Measurements from ENCODE around the gene HEPHL1. TPM values are rescaled to one million over a fixed set of nuclear protein-coding genes. Genes with fewer than 3 reads are reported as not detected.
"Not testable (repeated sequence)": the region's sequence is repeated elsewhere in the genome, so short reads cannot be mapped to it uniquely, and the experiment has no call there.

Gene HEPHL1
- total and polyA plus RNA-seq, 2 donors (not counting 1 experiment from before 2014, with no cell fraction given), result not detected

- Histone ChIP-seq H4K20me1 (ENCODE audit: control insufficient read depth, extremely low read depth, insufficient read depth, low read length) (no peaks in the 10 kb centered on the region), H3K4me3 (replicated peaks in 1 of 4; ENCODE audit: control extremely low read depth in 1 of 4, insufficient read depth in 1 of 4, low read depth in 3 of 4, low read length in 4 of 4) (no peak overlapping the region), H3K9me3 (ENCODE audit: control insufficient read depth, insufficient read depth, low read depth, low read length) (no peaks in the 10 kb centered on the region), H3K4me1 (ENCODE audit: control insufficient read depth, extremely low read depth, insufficient read depth, low read length) (peaks cover 27% of the 10 kb centered on the region), H3K4me2 (ENCODE audit: extremely low read depth, insufficient read depth, low read length) (peak overlapping the region; percentile 21), H3K9ac (ENCODE audit: insufficient read depth, low read length) (no peak overlapping the region), H3K79me2 (ENCODE audit: control insufficient read depth, insufficient read depth, low read length) (peaks cover 42% of the 10 kb centered on the region), H3K27me3 (ENCODE audit: control insufficient read depth, insufficient read depth, low read length) (no peaks in the 10 kb centered on the region), H2AFZ (ENCODE audit: low read length) (no peak overlapping the region), H3K36me3 (ENCODE audit: control insufficient read depth, insufficient read depth, low read length) (no peaks in the 10 kb centered on the region), H3K27ac (ENCODE audit: insufficient read depth, low read length) (peak overlapping the region; percentile 18)
- TF ChIP-seq CTCF (conservative IDR thresholded peaks at IDR 0.05 in 1 of 2, IDR thresholded peaks at IDR 0.05 in 1 of 2; ENCODE audit: low read depth in 1 of 2, low read length in 2 of 2) (no peak), EZH2 (IDR thresholded peaks at IDR 0.05; ENCODE audit: low read length, missing control alignments) (no peak)
- no peak for DNase-seq (ENCODE audit: low read depth in 2 of 2)
These were observed 131.5 kb downstream of the HEPHL1 start for GRCh38 chr11:94152678-94153065.

DNA sequence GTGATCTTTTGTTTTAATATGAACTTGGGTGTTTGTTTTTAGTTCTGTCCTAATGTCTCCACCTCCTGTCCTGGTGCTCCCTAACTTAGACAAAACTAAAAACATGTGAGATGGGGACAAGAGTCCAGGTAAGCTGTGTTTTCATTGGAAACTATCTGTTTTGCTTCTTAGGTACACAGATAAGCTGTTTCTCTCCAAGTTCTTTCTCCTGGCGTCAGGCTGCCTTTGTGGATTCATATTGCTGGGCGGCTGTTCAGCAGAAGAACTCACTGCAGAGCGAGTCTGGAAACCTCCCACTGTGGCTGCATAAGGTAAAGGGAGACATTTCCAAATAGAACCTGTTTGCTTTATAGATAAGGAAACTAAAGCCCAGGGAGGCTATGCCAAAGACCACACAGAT, 132.2 kb downstream of the HEPHL1 start:
- H3K79me2 ChIP-seq (ENCODE audit: control insufficient read depth, insufficient read depth, low read length), result peaks cover 40% of the 10 kb centered on the region
- H3K4me3 ChIP-seq (replicated peaks in 1 of 4; ENCODE audit: control extremely low read depth in 1 of 4, insufficient read depth in 1 of 4, low read depth in 3 of 4, low read length in 4 of 4), result no peak overlapping the region

DNA sequence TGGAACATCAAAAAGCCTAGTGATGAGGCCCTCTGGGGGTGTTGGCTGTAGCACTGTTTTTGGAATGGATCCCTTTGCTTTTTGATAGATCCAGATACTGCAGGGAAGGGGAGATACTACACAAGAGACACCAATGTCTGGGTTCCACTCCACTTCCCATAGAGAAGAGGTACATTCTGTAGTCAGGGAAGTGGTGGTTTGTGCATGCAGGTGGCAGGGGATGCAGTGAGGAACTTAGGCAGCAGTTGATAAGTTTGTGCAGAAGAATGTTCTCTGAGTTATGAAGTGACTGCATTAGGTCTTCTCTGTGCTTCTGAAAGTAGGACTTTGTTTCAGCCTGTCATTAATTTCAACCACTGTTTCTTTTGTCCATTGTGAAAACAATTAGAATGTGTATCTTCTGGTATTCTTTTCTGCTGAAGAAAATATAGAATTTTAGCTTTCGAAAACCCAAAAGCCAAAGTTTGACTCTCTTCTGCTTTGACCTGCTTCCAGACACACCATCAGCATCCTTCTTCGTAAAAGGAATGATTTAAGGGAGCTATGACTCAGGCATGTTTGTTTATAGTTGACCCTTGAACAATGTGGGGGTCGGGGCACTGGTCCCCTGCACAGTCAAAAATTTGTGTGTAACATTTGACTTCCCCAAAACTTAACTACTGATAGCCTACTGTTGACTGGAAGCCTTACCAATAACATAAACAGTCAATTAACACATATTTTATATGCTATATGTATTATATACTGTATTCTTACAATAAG, 133.1 kb downstream of the HEPHL1 start:
- peaks cover 27% of the 10 kb centered on the region for H3K4me1 ChIP-seq (ENCODE audit: control insufficient read depth, extremely low read depth, insufficient read depth, low read length)
- DNase-seq (ENCODE audit: low read depth in 2 of 2), result peak in 1 of 2 donors; percentile 44
- H3K36me3 ChIP-seq (ENCODE audit: control insufficient read depth, insufficient read depth, low read length), result no peaks in the 10 kb centered on the region
- no peaks in the 10 kb centered on the region for H3K9me3 ChIP-seq (ENCODE audit: control insufficient read depth, insufficient read depth, low read depth, low read length)
- no peak overlapping the region for H3K4me3 ChIP-seq (replicated peaks in 1 of 4; ENCODE audit: control extremely low read depth in 1 of 4, insufficient read depth in 1 of 4, low read depth in 3 of 4, low read length in 4 of 4)
- no peak overlapping the region for H3K27ac ChIP-seq (ENCODE audit: insufficient read depth, low read length)
- H4K20me1 ChIP-seq (ENCODE audit: control insufficient read depth, extremely low read depth, insufficient read depth, low read length), result no peaks in the 10 kb centered on the region
- H3K27me3 ChIP-seq (ENCODE audit: control insufficient read depth, insufficient read depth, low read length), result no peaks in the 10 kb centered on the region
- no peak overlapping the region for H3K9ac ChIP-seq (ENCODE audit: insufficient read depth, low read length)
- peak overlapping the region; percentile 64 for H3K4me2 ChIP-seq (ENCODE audit: extremely low read depth, insufficient read depth, low read length)
- no peak overlapping the region for H2AFZ ChIP-seq (ENCODE audit: low read length)
- peaks cover 35% of the 10 kb centered on the region for H3K79me2 ChIP-seq (ENCODE audit: control insufficient read depth, insufficient read depth, low read length)
- TF ChIP-seq EZH2 (IDR thresholded peaks at IDR 0.05; ENCODE audit: low read length, missing control alignments) (no peak), CTCF (conservative IDR thresholded peaks at IDR 0.05 in 1 of 2, IDR thresholded peaks at IDR 0.05 in 1 of 2; ENCODE audit: low read depth in 1 of 2, low read length in 2 of 2) (no peak)

More for the DNA sequence above, 132.2 kb downstream of the HEPHL1 start:
- no peaks in the 10 kb centered on the region for H3K27me3 ChIP-seq (ENCODE audit: control insufficient read depth, insufficient read depth, low read length)
- no peaks in the 10 kb centered on the region for H3K9me3 ChIP-seq (ENCODE audit: control insufficient read depth, insufficient read depth, low read depth, low read length)
- TF ChIP-seq EZH2 (IDR thresholded peaks at IDR 0.05; ENCODE audit: low read length, missing control alignments) (no peak), CTCF (conservative IDR thresholded peaks at IDR 0.05 in 1 of 2, IDR thresholded peaks at IDR 0.05 in 1 of 2; ENCODE audit: low read depth in 1 of 2, low read length in 2 of 2) (no peak)
- no peak overlapping the region for H3K4me2 ChIP-seq (ENCODE audit: extremely low read depth, insufficient read depth, low read length)
- H3K27ac ChIP-seq (ENCODE audit: insufficient read depth, low read length), result no peak overlapping the region
- H4K20me1 ChIP-seq (ENCODE audit: control insufficient read depth, extremely low read depth, insufficient read depth, low read length), result no peaks in the 10 kb centered on the region
- DNase-seq (ENCODE audit: low read depth in 2 of 2), result no peak
- H3K9ac ChIP-seq (ENCODE audit: insufficient read depth, low read length), result no peak overlapping the region
- no peaks in the 10 kb centered on the region for H3K36me3 ChIP-seq (ENCODE audit: control insufficient read depth, insufficient read depth, low read length)
- H3K4me1 ChIP-seq (ENCODE audit: control insufficient read depth, extremely low read depth, insufficient read depth, low read length), result peaks cover 27% of the 10 kb centered on the region
- H2AFZ ChIP-seq (ENCODE audit: low read length), result no peak overlapping the region

DNA sequence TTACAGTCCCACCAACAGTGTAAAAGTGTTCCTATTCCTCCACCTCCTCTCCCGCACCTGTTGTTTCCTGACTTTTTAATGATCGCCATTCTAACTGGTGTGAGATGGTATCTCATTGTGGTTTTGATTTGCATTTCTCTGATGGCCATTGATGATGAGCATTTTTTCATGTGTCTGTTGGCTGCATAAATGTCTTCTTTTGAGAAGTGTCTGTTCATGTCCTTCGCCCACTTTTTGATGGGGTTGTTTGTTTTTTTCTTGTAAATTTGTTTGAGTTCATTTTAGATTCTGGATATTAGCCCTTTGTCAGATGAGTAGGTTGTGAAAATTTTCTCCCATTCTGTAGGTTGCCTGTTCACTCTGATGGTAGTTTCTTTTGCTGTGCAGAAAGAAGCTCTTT, 136.2 kb downstream of the HEPHL1 start:
- not testable (repeated sequence) for H3K4me2 ChIP-seq (ENCODE audit: extremely low read depth, insufficient read depth, low read length); H3K9me3 ChIP-seq (ENCODE audit: control insufficient read depth, insufficient read depth, low read depth, low read length); H4K20me1 ChIP-seq (ENCODE audit: control insufficient read depth, extremely low read depth, insufficient read depth, low read length); H3K27ac ChIP-seq (ENCODE audit: insufficient read depth, low read length); H3K27me3 ChIP-seq (ENCODE audit: control insufficient read depth, insufficient read depth, low read length); H3K36me3 ChIP-seq (ENCODE audit: control insufficient read depth, insufficient read depth, low read length); H2AFZ ChIP-seq (ENCODE audit: low read length); DNase-seq (ENCODE audit: low read depth in 2 of 2); H3K9ac ChIP-seq (ENCODE audit: insufficient read depth, low read length); H3K4me3 ChIP-seq (replicated peaks in 1 of 4; ENCODE audit: control extremely low read depth in 1 of 4, insufficient read depth in 1 of 4, low read depth in 3 of 4, low read length in 4 of 4)
- H3K79me2 ChIP-seq (ENCODE audit: control insufficient read depth, insufficient read depth, low read length), result peaks cover 20% of the 10 kb centered on the region
- peaks cover 15% of the 10 kb centered on the region for H3K4me1 ChIP-seq (ENCODE audit: control insufficient read depth, extremely low read depth, insufficient read depth, low read length)
